B cell (primary cell): ENCODE data around the gene DCTN3. TPM values are rescaled to one million over a fixed set of nuclear protein-coding genes. Genes with fewer than 3 reads are reported as not detected.

Experiments used
- ATAC-seq: fragments of 200-7000 bp; cut with Tn5 transposase; one replicate; pipeline ENCODE4 v1.10.0; 2021; ENCODE audit warnings: low read depth, mild to moderate bottlenecking, moderate number of reproducible peaks, moderate library complexity
- CTCF ChIA-PET: fragments of 350-600 bp; sonication (Branson Sonifier 250); formaldehyde crosslinking; loops from one replicate; lab custom pipeline; 2021; ENCODE audit warnings: antibody characterized with exemption, inconsistent platforms; lab: Charles Lee
- POLR2A ChIA-PET: fragments of 350-600 bp; sonication (Branson Sonifier 250); formaldehyde crosslinking; loops from one replicate; lab custom pipeline; 2021; ENCODE audit warnings: antibody characterized with exemption; lab: Charles Lee
- DNase-seq: peaks from one replicate; pipeline ENCODE4 v3.0.0; 2013
- H2AFZ ChIP-seq: 2 replicates; pipeline ENCODE4 v1.6.1; 2012; ENCODE audit warnings: mild to moderate bottlenecking, low read depth, low read length; ENCODE audit not compliant: insufficient read depth, poor library complexity, severe bottlenecking
- H3K27ac ChIP-seq, 2 donors: 1 replicate in 1 of 2; 2 replicates in 1 of 2; pipeline ENCODE4 v1.5.1; 2012 to 2013; ENCODE audit warnings: low read length in 2 of 2, mild to moderate bottlenecking in 2 of 2, moderate library complexity in 1 of 2
- H3K27me3 ChIP-seq, 4 experiments: fragments of 200-600 bp in 1 of 4; sonication (generic) in 1 of 4; replicated peaks in 1 of 4; 1 replicate in 2 of 4; 2 replicates in 2 of 4; pipeline versions ENCODE4 v1.6.1 to v1.7.0; 2013 to 2016; ENCODE audit warnings: low read length in 3 of 4, mild to moderate bottlenecking in 2 of 4, mixed read lengths in 1 of 4, moderate library complexity in 1 of 4; ENCODE audit not compliant: insufficient read depth in 4 of 4, control insufficient read depth in 3 of 4; ENCODE audit errors: control extremely low read depth in 1 of 4
- H3K36me3 ChIP-seq, 2 experiments: replicated peaks in 1 of 2; 1 replicate in 1 of 2; 2 replicates in 1 of 2; pipeline versions ENCODE4 v1.6.1 to v1.7.1; 2013; ENCODE audit warnings: low read length in 1 of 2; ENCODE audit not compliant: insufficient read depth in 2 of 2, control insufficient read depth in 1 of 2; ENCODE audit errors: control extremely low read depth in 1 of 2, extremely low read depth in 1 of 2
- H3K4me1 ChIP-seq, 2 donors: fragments of 200-600 bp in 1 of 2; sonication (generic) in 1 of 2; 1 replicate in 1 of 2; 2 replicates in 1 of 2; pipeline versions ENCODE4 v1.5.1 to v1.6.1; 2013 to 2017; ENCODE audit warnings: low read length in 2 of 2; ENCODE audit not compliant: control insufficient read depth in 2 of 2, insufficient read depth in 2 of 2
- H3K4me2 ChIP-seq: replicated peaks from 2 replicates; pipeline ENCODE3; 2012; ENCODE audit warnings: mild to moderate bottlenecking, low read depth, low read length; ENCODE audit not compliant: poor library complexity, severe bottlenecking
- H3K4me3 ChIP-seq, 5 experiments: fragments of 200-600 bp in 1 of 5; sonication (generic) in 1 of 5; 1 replicate in 3 of 5; 2 replicates in 2 of 5; pipeline versions ENCODE4 v1.5.1 to v1.7.0; 2011 to 2016; ENCODE audit warnings: low read length in 4 of 5, mild to moderate bottlenecking in 4 of 5, low read depth in 2 of 5, control low read depth in 1 of 5, moderate library complexity in 1 of 5; ENCODE audit not compliant: insufficient read depth in 1 of 5; ENCODE audit errors: control extremely low read depth in 1 of 5, extremely low read depth in 1 of 5
- H3K79me2 ChIP-seq: fragments of 200-600 bp; sonication (generic); one replicate; pipeline ENCODE4 v1.6.0; 2016; ENCODE audit warnings: low read length; ENCODE audit not compliant: control insufficient read depth, insufficient read depth
- H3K9ac ChIP-seq: fragments of 200-600 bp; sonication (generic); 2 replicates; pipeline ENCODE4 v1.6.1; 2017; ENCODE audit warnings: mild to moderate bottlenecking, low read length, moderate library complexity
- H3K9me3 ChIP-seq, 3 donors: one replicate each; pipeline versions ENCODE4 v1.6.1 to v1.7.1; 2013; ENCODE audit warnings: low read length in 2 of 3; ENCODE audit not compliant: control insufficient read depth in 2 of 3, insufficient read depth in 1 of 3; ENCODE audit errors: control extremely low read depth in 1 of 3
- H4K20me1 ChIP-seq: 2 replicates; pipeline ENCODE4 v1.6.0; 2012; ENCODE audit warnings: mild to moderate bottlenecking, low read length; ENCODE audit not compliant: insufficient read depth, control insufficient read depth, poor library complexity, severe bottlenecking
- H3K27ac Mint-ChIP-seq: one replicate; pipeline ENCODE4 v1.8.0; 2021; ENCODE audit warnings: mixed read lengths
- H3K27me3 Mint-ChIP-seq: one replicate; pipeline ENCODE4 v1.8.0; 2021; ENCODE audit warnings: mixed read lengths
- H3K4me1 Mint-ChIP-seq: one replicate; pipeline ENCODE4 v1.8.0; 2021; ENCODE audit warnings: mixed read lengths
- H3K4me3 Mint-ChIP-seq: one replicate; pipeline ENCODE4 v1.8.0; 2021; ENCODE audit warnings: mixed read lengths
- H3K9me3 Mint-ChIP-seq: one replicate; pipeline ENCODE4 v1.8.0; 2022; ENCODE audit warnings: mixed read lengths; ENCODE audit not compliant: insufficient read depth
- EZH2 ChIP-seq: IDR thresholded peaks from 2 replicates; pipeline ENCODE4 v1.6.1; 2012; ENCODE audit warnings: borderline replicate concordance, low read depth, mild to moderate bottlenecking, moderate library complexity, low read length; ENCODE audit not compliant: insufficient read depth, poor library complexity, severe bottlenecking
- WGBS: methylation state at CpG from one replicate; pipeline ENCODE4 v1.1.5; 2013; ENCODE audit warnings: missing lambda C conversion rate; ENCODE audit not compliant: insufficient coverage; 5-methylcytosine and 5-hydroxymethylcytosine counted together
- intact Hi-C: fragments of 100-400 bp; cut with micrococcal nuclease; formaldehyde crosslinking; loops from one replicate; pipeline ENCODE4 v1.10.0; 2022
- polyA plus RNA-seq: library from polyadenylated mRNA; depleted of rRNA; stranded (reverse); fragments of >200 nt; gene quantifications from 2 replicates; pipeline ENCODE4 v1.2.3, GENCODE V29; 2012
- total RNA-seq, 2 donors: library from RNA; stranded (reverse); fragments of 120-200 nt in 1 of 2; gene quantifications; 1 replicate in 1 of 2; 2 replicates in 1 of 2; pipeline versions ENCODE4 v1.2.3 to v1.2.4, GENCODE V29; 2013 to 2022
- TF ChIP-seq, protein P1 (sequence below): fragments of 200-600 bp; IDR thresholded peaks from one replicate; pipeline ENCODE4 v1.8.0; 2022; ENCODE audit warnings: antibody characterized with exemption, mild to moderate bottlenecking

The DCTN3 gene
- total and polyA plus RNA-seq, 2 donors (not counting 1 experiment from before 2014, with no cell fraction given): 48.2 to 75.0 TPM

- Histone ChIP-seq H3K27me3 (no peaks in the 10 kb centered on the region), H3K9me3 (no peaks in the 10 kb centered on the region), H3K9ac (peak overlapping the region; percentile 79), H4K20me1 (peaks cover 16% of the 10 kb centered on the region), H3K79me2 (peaks cover 26% of the 10 kb centered on the region), H3K4me1 (peaks cover 16 to 32% of the 10 kb centered on the region in 2 donors), H3K27ac (peak overlapping the region; percentile 56 to 69), H3K36me3 (peaks cover 0 to 3% of the 10 kb centered on the region in 2 experiments), H2AFZ (peak overlapping the region; percentile 92), H3K4me3 (peak overlapping the region; percentile 49 to 80 (median 63)), H3K4me2 (peak overlapping the region; percentile 95)
- WGBS: 27% methylated on average over 7 of the region's 7 CpGs
- Mint-ChIP-seq H3K27me3 (no peaks in the 10 kb centered on the region), H3K27ac (peak overlapping the region; percentile 86), H3K4me3 (peak overlapping the region; percentile 92), H3K4me1 (peaks cover 30% of the 10 kb centered on the region), H3K9me3 (no peaks in the 10 kb centered on the region)
- no peak for ATAC-seq
- TF ChIP-seq EZH2: no peak
- TF ChIP-seq, protein P1, sequence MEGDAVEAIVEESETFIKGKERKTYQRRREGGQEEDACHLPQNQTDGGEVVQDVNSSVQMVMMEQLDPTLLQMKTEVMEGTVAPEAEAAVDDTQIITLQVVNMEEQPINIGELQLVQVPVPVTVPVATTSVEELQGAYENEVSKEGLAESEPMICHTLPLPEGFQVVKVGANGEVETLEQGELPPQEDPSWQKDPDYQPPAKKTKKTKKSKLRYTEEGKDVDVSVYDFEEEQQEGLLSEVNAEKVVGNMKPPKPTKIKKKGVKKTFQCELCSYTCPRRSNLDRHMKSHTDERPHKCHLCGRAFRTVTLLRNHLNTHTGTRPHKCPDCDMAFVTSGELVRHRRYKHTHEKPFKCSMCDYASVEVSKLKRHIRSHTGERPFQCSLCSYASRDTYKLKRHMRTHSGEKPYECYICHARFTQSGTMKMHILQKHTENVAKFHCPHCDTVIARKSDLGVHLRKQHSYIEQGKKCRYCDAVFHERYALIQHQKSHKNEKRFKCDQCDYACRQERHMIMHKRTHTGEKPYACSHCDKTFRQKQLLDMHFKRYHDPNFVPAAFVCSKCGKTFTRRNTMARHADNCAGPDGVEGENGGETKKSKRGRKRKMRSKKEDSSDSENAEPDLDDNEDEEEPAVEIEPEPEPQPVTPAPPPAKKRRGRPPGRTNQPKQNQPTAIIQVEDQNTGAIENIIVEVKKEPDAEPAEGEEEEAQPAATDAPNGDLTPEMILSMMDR: no peak
- intact Hi-C loops: loop anchor here (1.0 kb wide), 1 partner anchor 27 kb away; no protein-coding TSS in a partner anchor
- POLR2A ChIA-PET: interaction anchor here (0.6 to 2.8 kb wide), 6 partner anchors 8 to 260 kb away, joined by 4 to 31 read pairs (median 10); partner anchors contain the start of genes DCTN3, GALT and RPP25L
- DNase-seq: no peak
- CTCF ChIA-PET: interaction anchor here (0.7 to 8.4 kb wide), 12 partner anchors 9 to 468 kb away, joined by 3 to 150 read pairs (median 6); partner anchors contain the start of genes CCL27, DCTN3, GALT and RPP25L
These were observed 17.8 kb upstream of the DCTN3 start for GRCh38 chr9:34638138-34638445.
